Measurements from ENCODE around the gene MEF2C.

DNA sequence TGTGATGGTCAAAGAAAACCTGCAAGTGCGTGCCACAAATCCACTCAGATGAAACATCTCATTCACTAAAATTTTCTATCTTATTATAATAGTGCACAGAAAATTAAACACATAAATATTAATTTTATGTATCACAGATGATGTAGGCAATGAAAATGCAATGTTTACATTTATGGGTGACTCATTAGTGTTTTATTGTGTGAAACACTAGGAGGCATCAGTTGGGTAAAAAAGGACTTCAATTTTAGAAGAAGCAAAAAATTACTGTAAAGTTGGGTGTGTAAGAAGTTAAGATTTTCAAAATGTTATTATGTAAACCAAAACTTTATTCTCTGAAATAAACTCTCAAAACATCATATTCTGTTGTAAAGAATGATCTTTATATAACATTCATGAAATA, 4.0 kb downstream of the MEF2C start:
- TF ChIP-seq, protein P1, sequence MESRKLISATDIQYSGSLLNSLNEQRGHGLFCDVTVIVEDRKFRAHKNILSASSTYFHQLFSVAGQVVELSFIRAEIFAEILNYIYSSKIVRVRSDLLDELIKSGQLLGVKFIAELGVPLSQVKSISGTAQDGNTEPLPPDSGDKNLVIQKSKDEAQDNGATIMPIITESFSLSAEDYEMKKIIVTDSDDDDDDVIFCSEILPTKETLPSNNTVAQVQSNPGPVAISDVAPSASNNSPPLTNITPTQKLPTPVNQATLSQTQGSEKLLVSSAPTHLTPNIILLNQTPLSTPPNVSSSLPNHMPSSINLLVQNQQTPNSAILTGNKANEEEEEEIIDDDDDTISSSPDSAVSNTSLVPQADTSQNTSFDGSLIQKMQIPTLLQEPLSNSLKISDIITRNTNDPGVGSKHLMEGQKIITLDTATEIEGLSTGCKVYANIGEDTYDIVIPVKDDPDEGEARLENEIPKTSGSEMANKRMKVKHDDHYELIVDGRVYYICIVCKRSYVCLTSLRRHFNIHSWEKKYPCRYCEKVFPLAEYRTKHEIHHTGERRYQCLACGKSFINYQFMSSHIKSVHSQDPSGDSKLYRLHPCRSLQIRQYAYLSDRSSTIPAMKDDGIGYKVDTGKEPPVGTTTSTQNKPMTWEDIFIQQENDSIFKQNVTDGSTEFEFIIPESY (IDR thresholded peaks at IDR 0.05; ENCODE audit: extremely low read depth, insufficient replicate concordance, low read length): no peak
- TF ChIP-seq POLR2AphosphoS5 (IDR thresholded peaks at IDR 0.05; ENCODE audit: low read depth, low read length): no peak
- no peak for TF ChIP-seq EZH2phosphoT487 (IDR thresholded peaks at IDR 0.05; ENCODE audit: borderline replicate concordance)
- TF ChIP-seq, protein P2, sequence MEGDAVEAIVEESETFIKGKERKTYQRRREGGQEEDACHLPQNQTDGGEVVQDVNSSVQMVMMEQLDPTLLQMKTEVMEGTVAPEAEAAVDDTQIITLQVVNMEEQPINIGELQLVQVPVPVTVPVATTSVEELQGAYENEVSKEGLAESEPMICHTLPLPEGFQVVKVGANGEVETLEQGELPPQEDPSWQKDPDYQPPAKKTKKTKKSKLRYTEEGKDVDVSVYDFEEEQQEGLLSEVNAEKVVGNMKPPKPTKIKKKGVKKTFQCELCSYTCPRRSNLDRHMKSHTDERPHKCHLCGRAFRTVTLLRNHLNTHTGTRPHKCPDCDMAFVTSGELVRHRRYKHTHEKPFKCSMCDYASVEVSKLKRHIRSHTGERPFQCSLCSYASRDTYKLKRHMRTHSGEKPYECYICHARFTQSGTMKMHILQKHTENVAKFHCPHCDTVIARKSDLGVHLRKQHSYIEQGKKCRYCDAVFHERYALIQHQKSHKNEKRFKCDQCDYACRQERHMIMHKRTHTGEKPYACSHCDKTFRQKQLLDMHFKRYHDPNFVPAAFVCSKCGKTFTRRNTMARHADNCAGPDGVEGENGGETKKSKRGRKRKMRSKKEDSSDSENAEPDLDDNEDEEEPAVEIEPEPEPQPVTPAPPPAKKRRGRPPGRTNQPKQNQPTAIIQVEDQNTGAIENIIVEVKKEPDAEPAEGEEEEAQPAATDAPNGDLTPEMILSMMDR (IDR thresholded peaks at IDR 0.05 in 2 of 3, conservative IDR thresholded peaks at IDR 0.05 in 1 of 3; ENCODE audit: borderline replicate concordance in 1 of 3, insufficient read depth in 1 of 3, low read depth in 2 of 3, low read length in 2 of 3): no peak; a peak in 2 of 6 replicates
- TF ChIP-seq FOSL1 (IDR thresholded peaks at IDR 0.05; ENCODE audit: low read depth): peak; percentile 41; the same call in 1 of the 2 replicates
- no peak for TF ChIP-seq YY1 (IDR thresholded peaks at IDR 0.05; ENCODE audit: extremely low read depth, insufficient replicate concordance, low read depth, low read length)
- TF ChIP-seq RAD21 (IDR thresholded peaks at IDR 0.05; ENCODE audit: low read depth): peak; percentile 29; the same call in 1 of the 2 replicates
- TF ChIP-seq, protein P3, sequence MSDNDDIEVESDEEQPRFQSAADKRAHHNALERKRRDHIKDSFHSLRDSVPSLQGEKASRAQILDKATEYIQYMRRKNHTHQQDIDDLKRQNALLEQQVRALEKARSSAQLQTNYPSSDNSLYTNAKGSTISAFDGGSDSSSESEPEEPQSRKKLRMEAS (IDR thresholded peaks at IDR 0.05): no peak
- TF ChIP-seq TCF7L2 (IDR thresholded peaks at IDR 0.05; ENCODE audit: borderline replicate concordance, extremely low read depth, insufficient read depth, insufficient read length): no peak
- no peak for TF ChIP-seq CEBPB (IDR thresholded peaks at IDR 0.05; ENCODE audit: low read depth)
- TF ChIP-seq, protein P4, sequence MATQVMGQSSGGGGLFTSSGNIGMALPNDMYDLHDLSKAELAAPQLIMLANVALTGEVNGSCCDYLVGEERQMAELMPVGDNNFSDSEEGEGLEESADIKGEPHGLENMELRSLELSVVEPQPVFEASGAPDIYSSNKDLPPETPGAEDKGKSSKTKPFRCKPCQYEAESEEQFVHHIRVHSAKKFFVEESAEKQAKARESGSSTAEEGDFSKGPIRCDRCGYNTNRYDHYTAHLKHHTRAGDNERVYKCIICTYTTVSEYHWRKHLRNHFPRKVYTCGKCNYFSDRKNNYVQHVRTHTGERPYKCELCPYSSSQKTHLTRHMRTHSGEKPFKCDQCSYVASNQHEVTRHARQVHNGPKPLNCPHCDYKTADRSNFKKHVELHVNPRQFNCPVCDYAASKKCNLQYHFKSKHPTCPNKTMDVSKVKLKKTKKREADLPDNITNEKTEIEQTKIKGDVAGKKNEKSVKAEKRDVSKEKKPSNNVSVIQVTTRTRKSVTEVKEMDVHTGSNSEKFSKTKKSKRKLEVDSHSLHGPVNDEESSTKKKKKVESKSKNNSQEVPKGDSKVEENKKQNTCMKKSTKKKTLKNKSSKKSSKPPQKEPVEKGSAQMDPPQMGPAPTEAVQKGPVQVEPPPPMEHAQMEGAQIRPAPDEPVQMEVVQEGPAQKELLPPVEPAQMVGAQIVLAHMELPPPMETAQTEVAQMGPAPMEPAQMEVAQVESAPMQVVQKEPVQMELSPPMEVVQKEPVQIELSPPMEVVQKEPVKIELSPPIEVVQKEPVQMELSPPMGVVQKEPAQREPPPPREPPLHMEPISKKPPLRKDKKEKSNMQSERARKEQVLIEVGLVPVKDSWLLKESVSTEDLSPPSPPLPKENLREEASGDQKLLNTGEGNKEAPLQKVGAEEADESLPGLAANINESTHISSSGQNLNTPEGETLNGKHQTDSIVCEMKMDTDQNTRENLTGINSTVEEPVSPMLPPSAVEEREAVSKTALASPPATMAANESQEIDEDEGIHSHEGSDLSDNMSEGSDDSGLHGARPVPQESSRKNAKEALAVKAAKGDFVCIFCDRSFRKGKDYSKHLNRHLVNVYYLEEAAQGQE (IDR thresholded peaks at IDR 0.05; ENCODE audit: low read depth): no peak
